K562 (cell line): Measurements from ENCODE around the gene JPH2. TPM values are rescaled to one million over a fixed set of nuclear protein-coding genes. Genes with fewer than 3 reads are reported as not detected.

Experiments
- ARID1B ChIP-seq: fragments of 450-650 bp; IDR thresholded peaks from 2 replicates; pipeline ENCODE4 v1.6.1; 2016; ENCODE audit warnings: antibody characterized with exemption, mild to moderate bottlenecking, inconsistent platforms
- ATF1 ChIP-seq, 2 experiments: fragments of 450-650 bp in 1 of 2; IDR thresholded peaks; 2 replicates each; pipeline ENCODE4 v1.6.1; 2016; ENCODE audit warnings: missing compliant biosample characterization in 1 of 2, missing genetic modification characterization in 1 of 2
- BMI1 ChIP-seq: fragments of 150-350 bp; IDR thresholded peaks from 2 replicates; pipeline ENCODE4 v1.6.1; 2014; ENCODE audit warnings: low read length
- E2F5 ChIP-seq: sonication (generic); formaldehyde crosslinking; IDR thresholded peaks from 2 replicates; pipeline ENCODE4 v1.8.0; 2022; ENCODE audit warnings: mild to moderate bottlenecking, missing genetic modification reagents
- GABPB1 ChIP-seq: sonication (generic); formaldehyde crosslinking; IDR thresholded peaks from 2 replicates; pipeline ENCODE4 v1.8.0; 2022; ENCODE audit warnings: mild to moderate bottlenecking, missing genetic modification reagents
- HDAC2 ChIP-seq: fragments of 450-650 bp; IDR thresholded peaks from 2 replicates; pipeline ENCODE4 v1.6.1; 2016; ENCODE audit warnings: mild to moderate bottlenecking
- KAT2B ChIP-seq: IDR thresholded peaks from one replicate; pipeline ENCODE4 v1.6.1; 2012; ENCODE audit warnings: low read depth, mild to moderate bottlenecking, control low read depth, inconsistent platforms, low read length, moderate library complexity
- KDM1A ChIP-seq, 2 experiments: fragments of 450-650 bp; IDR thresholded peaks; 2 replicates each; pipeline ENCODE4 v1.6.1; 2016; ENCODE audit warnings: mild to moderate bottlenecking in 2 of 2
- MAFF ChIP-seq: IDR thresholded peaks from 2 replicates; pipeline ENCODE4 v1.6.1; 2012; ENCODE audit warnings: low read length, improper control_type of control experiment
- NFYB ChIP-seq: IDR thresholded peaks from 2 replicates; pipeline ENCODE4 v1.6.1; 2011; ENCODE audit warnings: mild to moderate bottlenecking, moderate library complexity; ENCODE audit not compliant: insufficient read length; ENCODE audit errors: extremely low read depth
- NR4A1 ChIP-seq, 2 experiments: fragments of 250-450 bp in 1 of 2; fragments of 450-650 bp in 1 of 2; sonication (Bioruptor Pico) in 1 of 2; IDR thresholded peaks; 2 replicates each; pipeline versions ENCODE4 v1.4.0 to v1.6.1; 2016 to 2020; ENCODE audit warnings: mild to moderate bottlenecking in 2 of 2, missing compliant biosample characterization in 1 of 2, missing genetic modification characterization in 1 of 2, moderate library complexity in 1 of 2
- PHF21A ChIP-seq: fragments of 450-650 bp; IDR thresholded peaks from 2 replicates; pipeline ENCODE4 v1.6.1; 2017; ENCODE audit warnings: low read depth, borderline replicate concordance
- RBM25 ChIP-seq: fragments of 200-400 bp; formaldehyde crosslinking; IDR thresholded peaks from 2 replicates; pipeline ENCODE4 v1.6.1; 2018; ENCODE audit warnings: low read length, low read depth, moderate library complexity; ENCODE audit not compliant: severe bottlenecking
- SMAD1 ChIP-seq: fragments of 150-350 bp; IDR thresholded peaks from 2 replicates; pipeline ENCODE4 v1.6.1; 2014; ENCODE audit warnings: low read length, low read depth; ENCODE audit not compliant: partially characterized antibody
- TAF1 ChIP-seq: IDR thresholded peaks from 2 replicates; pipeline ENCODE4 v1.6.1; 2011; ENCODE audit warnings: mild to moderate bottlenecking, low read length, moderate library complexity; ENCODE audit not compliant: insufficient read depth, control insufficient read depth, severe bottlenecking; ENCODE audit errors: extremely low read depth
- ZBTB12 ChIP-seq: fragments of 250-450 bp; sonication (Bioruptor Pico); IDR thresholded peaks from 2 replicates; pipeline ENCODE4 v1.4.0; 2020
- ZNF140 ChIP-seq: fragments of 250-450 bp; sonication (Bioruptor Pico); IDR thresholded peaks from 2 replicates; pipeline ENCODE4 v1.8.0; 2021; ENCODE audit warnings: moderate library complexity, mild to moderate bottlenecking, inconsistent platforms
- ZNF224 ChIP-seq: sonication (generic); formaldehyde crosslinking; IDR thresholded peaks from 2 replicates; pipeline ENCODE4 v1.8.0; 2022; ENCODE audit warnings: mild to moderate bottlenecking, missing genetic modification reagents
- ZNF263 ChIP-seq: sonication (generic); formaldehyde crosslinking; IDR thresholded peaks from 2 replicates; pipeline ENCODE4 v1.8.0; 2022; ENCODE audit warnings: mild to moderate bottlenecking, missing genetic modification reagents, borderline replicate concordance
- polyA plus RNA-seq, 8 experiments: library from polyadenylated mRNA; depleted of rRNA in 4 of 8; stranded (reverse) in 5 of 8; unstranded in 3 of 8; fragments of >200 nt; fragmentation: Nextera tagmentation in 2 of 8; fragmentation: Illumina TruSeq in 1 of 8; extraction: Ambion mirVana in 2 of 8; extraction: Trizol in 1 of 8; gene quantifications; 2 replicates each; pipeline versions ENCODE4 v1.2.1 to v1.2.3, GENCODE V29; 2011 to 2014; ENCODE audit warnings: inconsistent platforms in 1 of 8, missing spikeins in 1 of 8
- total RNA-seq, 7 experiments: library from RNA; depleted of rRNA in 6 of 7; stranded (reverse); fragments of >200 nt in 6 of 7; fragmentation: Illumina TruSeq in 2 of 7; extraction: Trizol in 2 of 7; gene quantifications; 2 replicates each; pipeline versions ENCODE4 v1.2.1 to v1.2.3, GENCODE V29; 2011 to 2021; ENCODE audit warnings: low replicate concordance in 1 of 7
- TF ChIP-seq, protein P1 (sequence below), 2 experiments: fragments of 150-350 bp in 1 of 2; IDR thresholded peaks; 2 replicates each; pipeline ENCODE4 v1.6.1; 2012 to 2016; ENCODE audit warnings: low read depth in 2 of 2, low read length in 2 of 2, mild to moderate bottlenecking in 1 of 2, moderate library complexity in 1 of 2
- TF ChIP-seq, protein P2 (sequence below): fragments of 250-450 bp; sonication (Bioruptor Pico); IDR thresholded peaks from 2 replicates; pipeline ENCODE4 v1.8.0; 2022; ENCODE audit warnings: moderate library complexity, mild to moderate bottlenecking, inconsistent platforms

Gene JPH2
- total and polyA plus RNA-seq, 9 of the 15 experiments (the other 6 are each of a cell fraction or from before 2014, with no cell fraction given): not detected

- TF ChIP-seq, protein P1, sequence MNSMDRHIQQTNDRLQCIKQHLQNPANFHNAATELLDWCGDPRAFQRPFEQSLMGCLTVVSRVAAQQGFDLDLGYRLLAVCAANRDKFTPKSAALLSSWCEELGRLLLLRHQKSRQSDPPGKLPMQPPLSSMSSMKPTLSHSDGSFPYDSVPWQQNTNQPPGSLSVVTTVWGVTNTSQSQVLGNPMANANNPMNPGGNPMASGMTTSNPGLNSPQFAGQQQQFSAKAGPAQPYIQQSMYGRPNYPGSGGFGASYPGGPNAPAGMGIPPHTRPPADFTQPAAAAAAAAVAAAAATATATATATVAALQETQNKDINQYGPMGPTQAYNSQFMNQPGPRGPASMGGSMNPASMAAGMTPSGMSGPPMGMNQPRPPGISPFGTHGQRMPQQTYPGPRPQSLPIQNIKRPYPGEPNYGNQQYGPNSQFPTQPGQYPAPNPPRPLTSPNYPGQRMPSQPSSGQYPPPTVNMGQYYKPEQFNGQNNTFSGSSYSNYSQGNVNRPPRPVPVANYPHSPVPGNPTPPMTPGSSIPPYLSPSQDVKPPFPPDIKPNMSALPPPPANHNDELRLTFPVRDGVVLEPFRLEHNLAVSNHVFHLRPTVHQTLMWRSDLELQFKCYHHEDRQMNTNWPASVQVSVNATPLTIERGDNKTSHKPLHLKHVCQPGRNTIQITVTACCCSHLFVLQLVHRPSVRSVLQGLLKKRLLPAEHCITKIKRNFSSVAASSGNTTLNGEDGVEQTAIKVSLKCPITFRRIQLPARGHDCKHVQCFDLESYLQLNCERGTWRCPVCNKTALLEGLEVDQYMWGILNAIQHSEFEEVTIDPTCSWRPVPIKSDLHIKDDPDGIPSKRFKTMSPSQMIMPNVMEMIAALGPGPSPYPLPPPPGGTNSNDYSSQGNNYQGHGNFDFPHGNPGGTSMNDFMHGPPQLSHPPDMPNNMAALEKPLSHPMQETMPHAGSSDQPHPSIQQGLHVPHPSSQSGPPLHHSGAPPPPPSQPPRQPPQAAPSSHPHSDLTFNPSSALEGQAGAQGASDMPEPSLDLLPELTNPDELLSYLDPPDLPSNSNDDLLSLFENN (IDR thresholded peaks at IDR 0.05; ENCODE audit: low read depth in 2 of 2, low read length in 2 of 2): no peak
- TF ChIP-seq NFYB (no peak), ZNF263 (CRISPR knock-in tag) (peak; percentile 80), ATF1 (CRISPR knock-in tag; IDR thresholded peaks at IDR 0.05) (no peak), ATF1 (tag; IDR thresholded peaks at IDR 0.05) (peak; percentile 93), GABPB1 (CRISPR knock-in tag) (peak; percentile 93), ZNF224 (CRISPR knock-in tag) (no peak), PHF21A (peak; percentile 99), HDAC2 (no peak), KAT2B (no peak), ZNF140 (CRISPR knock-in tag) (no peak), SMAD1 (peak; percentile 41), RBM25 (no peak), E2F5 (CRISPR knock-in tag) (no peak), ARID1B (no peak), NR4A1 (CRISPR knock-in tag; IDR thresholded peaks at IDR 0.05) (0 out of 2 replicates have a peak, but pooled peaks have one; percentile 12), NR4A1 (tag; IDR thresholded peaks at IDR 0.05) (no peak), TAF1 (peak; percentile 66), KDM1A (IDR thresholded peaks at IDR 0.05) (peak; percentile 92 to 94), ZBTB12 (CRISPR knock-in tag) (peak; percentile 82), BMI1 (no peak), MAFF (no peak)
- TF ChIP-seq, protein P2, sequence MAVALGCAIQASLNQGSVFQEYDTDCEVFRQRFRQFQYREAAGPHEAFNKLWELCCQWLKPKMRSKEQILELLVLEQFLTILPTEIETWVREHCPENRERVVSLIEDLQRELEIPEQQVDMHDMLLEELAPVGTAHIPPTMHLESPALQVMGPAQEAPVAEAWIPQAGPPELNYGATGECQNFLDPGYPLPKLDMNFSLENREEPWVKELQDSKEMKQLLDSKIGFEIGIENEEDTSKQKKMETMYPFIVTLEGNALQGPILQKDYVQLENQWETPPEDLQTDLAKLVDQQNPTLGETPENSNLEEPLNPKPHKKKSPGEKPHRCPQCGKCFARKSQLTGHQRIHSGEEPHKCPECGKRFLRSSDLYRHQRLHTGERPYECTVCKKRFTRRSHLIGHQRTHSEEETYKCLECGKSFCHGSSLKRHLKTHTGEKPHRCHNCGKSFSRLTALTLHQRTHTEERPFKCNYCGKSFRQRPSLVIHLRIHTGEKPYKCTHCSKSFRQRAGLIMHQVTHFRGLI (CRISPR knock-in tag): no peak
Observed at GRCh38 chr20:44210406-44211176, 23.6 kb upstream of the JPH2 start, which contains the start of gene OSER1 (continued).
